Activated naive CD4-positive, alpha-beta T cell treated with anti-CD3 and anti-CD28 coated beads for 36 hours (primary cell): ENCODE measurements around the gene SAP30BP. TPM values are rescaled to one million over a fixed set of nuclear protein-coding genes. Genes with fewer than 3 reads are reported as not detected.
A peak's percentile ranks its signal among the peaks of the same experiment; 100 is the strongest.

ENCODE experiments used
- CTCF ChIA-PET: fragments of 350-600 bp; sonication (Branson Sonifier 250); formaldehyde crosslinking; loops from one replicate; lab custom pipeline; 2021; ENCODE audit warnings: antibody characterized with exemption; lab: Charles Lee
- DNase-seq: peaks from one replicate; pipeline ENCODE4 v3.0.0-alpha.2; 2020
- H3K27ac Mint-ChIP-seq: one replicate; pipeline ENCODE4 v1.8.0; 2021; ENCODE audit warnings: mild to moderate bottlenecking, mixed read lengths
- H3K27me3 Mint-ChIP-seq: one replicate; pipeline ENCODE4 v1.8.0; 2021; ENCODE audit warnings: low read depth, mixed read lengths
- H3K36me3 Mint-ChIP-seq: one replicate; pipeline ENCODE4 v1.8.0; 2021; ENCODE audit warnings: low read depth, mixed read lengths
- H3K4me1 Mint-ChIP-seq: one replicate; pipeline ENCODE4 v1.8.0; 2021; ENCODE audit warnings: low read depth, mixed read lengths
- H3K4me3 Mint-ChIP-seq: one replicate; pipeline ENCODE4 v1.8.0; 2021; ENCODE audit warnings: mild to moderate bottlenecking, moderate library complexity, mixed read lengths
- H3K9me3 Mint-ChIP-seq: one replicate; pipeline ENCODE4 v1.8.0; 2021; ENCODE audit warnings: mixed read lengths
- intact Hi-C: fragments of 100-400 bp; cut with micrococcal nuclease; formaldehyde crosslinking; loops from one replicate; pipeline ENCODE4 v1.15.1; 2023
- total RNA-seq, 2 experiments: library from RNA; stranded (reverse); gene quantifications; one replicate each; pipeline ENCODE4 v1.2.3, GENCODE V29; 2021

Gene SAP30BP
- 10 to 100 TPM; 68.3 TPM for total RNA-seq

DNA sequence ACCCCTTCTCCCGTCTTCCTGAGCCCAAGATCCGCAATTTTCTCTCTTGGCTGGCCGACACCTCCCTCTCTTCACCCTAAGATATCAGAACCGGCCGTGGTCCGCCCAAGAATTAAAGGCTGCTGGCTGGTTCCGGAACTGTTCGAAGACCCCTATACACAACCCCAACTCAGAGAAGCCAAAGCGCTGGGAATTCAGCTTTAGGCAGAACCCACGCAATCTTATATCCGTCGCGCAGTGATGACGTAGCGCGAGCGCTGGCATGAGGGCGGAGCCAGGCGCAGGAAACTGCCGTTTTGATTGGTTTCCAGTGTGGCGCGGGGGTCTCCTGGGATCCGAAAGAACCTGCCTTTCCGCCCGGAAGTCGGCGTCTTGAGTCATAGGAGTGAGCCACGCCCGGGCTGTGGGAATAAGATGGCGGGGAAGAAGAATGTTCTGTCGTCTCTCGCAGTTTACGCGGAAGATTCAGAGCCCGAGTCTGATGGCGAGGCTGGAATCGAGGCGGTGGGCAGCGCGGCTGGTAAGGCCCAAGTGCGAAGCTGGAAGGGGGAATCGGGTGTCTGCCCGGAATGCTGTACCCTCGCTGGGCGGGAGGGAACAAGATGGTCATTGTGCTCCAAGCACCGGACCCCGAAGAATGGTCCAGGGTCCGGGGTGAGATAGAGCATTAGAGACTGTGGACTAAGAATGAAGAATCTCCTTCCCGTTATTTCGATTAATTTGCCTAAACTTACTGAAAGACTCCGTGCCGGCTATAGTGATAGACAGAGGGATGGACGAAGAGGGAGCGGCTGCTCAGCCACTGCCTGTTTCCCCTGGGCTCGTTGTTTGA, at the start of gene SAP30BP, which contains the start of gene RECQL5:
Gene SAP30BP, plus strand, starts transcription at position 380 of the 832 bp plus-strand sequence. Its CDS starts 35 bp downstream, at position 415.
Gene RECQL5, minus strand, starts transcription at position 196 of the 832 bp plus-strand sequence. CDS start 597 bp downstream, outside the sequence.
- CTCF ChIA-PET: interaction anchor here (0.6 to 1.7 kb wide), 9 partner anchors 8 to 86 kb away, joined by 3 to 10 read pairs (median 4); partner anchors contain the start of gene SMIM5
- DNase-seq: peak; percentile 99
- Mint-ChIP-seq H3K27ac (no peak within 1 kb of the TSS), H3K4me1 (peaks cover 35% of the 10 kb centered on the region), H3K9me3 (no peaks in the 10 kb centered on the region), H3K36me3 (peaks cover 19% of the 10 kb centered on the region), H3K4me3 (peak within 1 kb of the TSS; percentile 64), H3K27me3 (no peaks in the 10 kb centered on the region)
- intact Hi-C loops: loop anchor here (1.0 to 10.0 kb wide), 7 partner anchors 21 to 792 kb away; partner anchors contain the start of genes FDXR, SLC25A19, TSEN54 and UNK

DNA sequence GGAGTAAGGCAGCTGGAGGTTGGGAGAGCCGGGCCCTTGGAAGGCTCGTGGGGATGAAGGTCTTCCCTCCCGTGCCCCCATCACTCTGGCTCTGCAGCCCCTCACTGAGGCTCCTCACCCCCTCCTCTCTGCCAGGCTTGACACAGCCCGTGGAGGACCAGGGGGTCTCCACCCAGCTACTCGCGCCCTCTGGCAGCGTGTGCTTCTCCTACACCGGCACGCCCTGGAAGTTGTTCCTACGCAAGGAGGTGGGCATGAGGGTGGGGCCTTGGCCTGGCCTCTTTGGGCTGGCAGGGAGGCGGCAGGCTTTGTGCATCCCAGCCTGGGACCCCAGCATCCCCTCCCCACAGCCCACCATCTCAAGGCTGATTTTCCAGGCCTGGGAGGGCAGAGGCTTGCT, 49.5 kb upstream of the SAP30BP start:
- no peaks in the 10 kb centered on the region for H3K4me1 Mint-ChIP-seq
- no peak overlapping the region for H3K4me3 Mint-ChIP-seq
- H3K27me3 Mint-ChIP-seq: no peaks in the 10 kb centered on the region
- H3K36me3 Mint-ChIP-seq: no peaks in the 10 kb centered on the region
- intact Hi-C loops: no loop called here
- H3K27ac Mint-ChIP-seq: no peak overlapping the region
- CTCF ChIA-PET: interaction anchor here (1.3 kb wide), 1 partner anchor 130 kb away, joined by 3 read pairs; no protein-coding TSS in a partner anchor
- H3K9me3 Mint-ChIP-seq: no peaks in the 10 kb centered on the region
- DNase-seq: no peak

DNA sequence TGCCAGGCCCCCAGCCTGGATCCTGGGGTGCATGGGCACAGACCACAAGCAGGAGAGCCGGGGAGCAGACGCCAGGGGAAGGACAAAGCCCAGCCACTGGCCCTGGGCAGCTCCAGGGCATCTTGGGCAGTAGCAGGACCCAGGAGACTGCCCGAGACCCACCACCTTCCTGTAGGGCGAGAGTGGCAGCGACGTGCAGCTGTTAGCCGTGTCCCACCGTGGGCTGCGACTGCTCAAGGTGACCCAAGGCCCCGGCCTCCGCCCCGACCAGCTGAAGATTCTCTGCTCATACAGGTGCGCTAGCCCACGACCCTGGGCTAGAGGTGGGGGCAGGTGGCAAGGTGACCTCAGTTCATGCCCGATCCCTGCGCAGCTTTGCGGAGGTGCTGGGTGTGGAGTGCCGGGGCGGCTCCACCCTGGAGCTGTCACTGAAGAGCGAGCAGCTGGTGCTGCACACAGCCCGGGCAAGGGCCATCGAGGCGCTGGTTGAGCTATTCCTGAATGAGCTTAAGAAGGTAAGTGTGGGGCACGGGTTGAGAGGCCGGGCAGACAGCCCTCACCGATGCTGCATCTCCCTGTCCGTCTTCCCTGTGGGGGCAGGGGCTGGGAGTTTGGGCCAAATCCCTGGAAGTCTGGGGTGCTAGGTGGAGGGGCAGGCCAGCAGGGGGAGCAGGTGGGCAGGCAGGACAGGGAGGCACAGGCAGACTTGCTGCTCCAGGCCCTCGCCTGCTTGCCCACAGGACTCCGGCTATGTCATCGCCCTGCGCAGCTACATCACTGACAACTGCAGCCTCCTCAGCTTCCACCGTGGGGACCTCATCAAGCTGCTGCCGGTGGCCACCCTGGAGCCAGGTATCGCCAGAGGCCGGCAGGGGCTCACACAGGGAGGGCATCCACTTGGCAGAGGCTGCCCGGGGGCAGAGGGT, 47.4 kb upstream of the SAP30BP start:
- CTCF ChIA-PET: interaction anchor here (1.0 to 3.3 kb wide), 5 partner anchors 14 to 130 kb away, joined by 4 to 20 read pairs (median 5); partner anchors contain the start of gene SMIM5

DNA sequence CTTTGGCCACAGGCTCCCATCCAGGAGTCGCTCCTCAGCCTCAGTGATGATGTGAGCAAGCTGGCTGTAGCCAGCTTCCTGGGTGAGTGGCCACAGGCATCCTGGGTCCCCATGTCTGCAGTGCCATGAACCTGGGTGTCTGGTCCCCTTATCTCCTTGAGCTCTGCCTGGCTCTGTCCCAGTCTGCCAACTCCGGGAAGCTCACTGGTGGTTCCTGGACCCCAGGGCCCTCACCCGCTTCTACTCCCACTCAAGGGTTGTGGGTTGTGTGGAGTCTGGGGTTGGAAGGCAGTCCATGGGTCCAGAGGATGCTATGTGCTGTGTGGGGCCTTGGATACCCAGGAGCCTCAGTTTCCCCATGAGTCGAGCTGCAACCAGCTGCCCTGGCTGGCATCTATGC, 45.6 kb upstream of the SAP30BP start:
- Mint-ChIP-seq H3K9me3 (no peaks in the 10 kb centered on the region), H3K4me3 (no peak overlapping the region), H3K36me3 (no peaks in the 10 kb centered on the region), H3K4me1 (no peaks in the 10 kb centered on the region), H3K27ac (no peak overlapping the region), H3K27me3 (no peaks in the 10 kb centered on the region)
- intact Hi-C loops: loop anchor here (10.0 kb wide), 1 partner anchor 67 kb away; no protein-coding TSS in a partner anchor
- no peak for DNase-seq
- CTCF ChIA-PET: interaction anchor here (1.3 to 3.3 kb wide), 2 partner anchors 12 to 20 kb away, joined by 5 to 20 read pairs; partner anchors contain the start of gene SMIM5

More for the DNA sequence above, 47.4 kb upstream of the SAP30BP start:
- Mint-ChIP-seq H3K27me3 (no peaks in the 10 kb centered on the region), H3K27ac (no peak overlapping the region), H3K9me3 (no peaks in the 10 kb centered on the region), H3K4me3 (no peak overlapping the region), H3K36me3 (no peaks in the 10 kb centered on the region), H3K4me1 (no peaks in the 10 kb centered on the region)
- intact Hi-C loops: loop anchor here (10.0 kb wide), 1 partner anchor 65 kb away; no protein-coding TSS in a partner anchor
- DNase-seq: peak; percentile 38

DNA sequence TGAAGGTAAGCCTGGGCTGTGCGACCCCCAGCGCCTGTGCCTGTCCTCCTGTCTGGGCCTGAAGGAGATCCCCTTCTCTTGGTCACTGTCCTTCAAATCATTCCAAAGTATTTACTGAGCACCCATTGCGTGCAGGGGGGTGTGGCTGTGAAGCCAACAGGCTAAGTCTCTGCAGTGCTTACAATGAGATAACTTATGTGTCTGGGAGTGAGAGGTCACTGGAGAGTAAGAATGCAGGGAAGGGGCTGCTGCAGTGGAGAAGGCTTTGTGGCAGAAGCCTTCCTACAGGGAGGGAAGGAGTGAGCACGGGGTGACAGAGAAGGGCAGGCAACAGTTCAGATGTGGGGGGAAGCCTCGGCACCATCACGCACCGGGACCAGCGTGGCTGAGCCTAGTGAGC, 45.1 kb upstream of the SAP30BP start:
- intact Hi-C loops: loop anchor here (10.0 kb wide), 1 partner anchor 67 kb away; no protein-coding TSS in a partner anchor
- Mint-ChIP-seq H3K9me3 (no peaks in the 10 kb centered on the region), H3K27ac (peak overlapping the region; percentile 23), H3K36me3 (no peaks in the 10 kb centered on the region), H3K27me3 (no peaks in the 10 kb centered on the region), H3K4me3 (no peak overlapping the region), H3K4me1 (no peaks in the 10 kb centered on the region)
- no peak for DNase-seq
- CTCF ChIA-PET: interaction anchor here (1.3 to 3.3 kb wide), 2 partner anchors 11 to 21 kb away, joined by 5 to 20 read pairs; partner anchors contain the start of gene SMIM5

DNA sequence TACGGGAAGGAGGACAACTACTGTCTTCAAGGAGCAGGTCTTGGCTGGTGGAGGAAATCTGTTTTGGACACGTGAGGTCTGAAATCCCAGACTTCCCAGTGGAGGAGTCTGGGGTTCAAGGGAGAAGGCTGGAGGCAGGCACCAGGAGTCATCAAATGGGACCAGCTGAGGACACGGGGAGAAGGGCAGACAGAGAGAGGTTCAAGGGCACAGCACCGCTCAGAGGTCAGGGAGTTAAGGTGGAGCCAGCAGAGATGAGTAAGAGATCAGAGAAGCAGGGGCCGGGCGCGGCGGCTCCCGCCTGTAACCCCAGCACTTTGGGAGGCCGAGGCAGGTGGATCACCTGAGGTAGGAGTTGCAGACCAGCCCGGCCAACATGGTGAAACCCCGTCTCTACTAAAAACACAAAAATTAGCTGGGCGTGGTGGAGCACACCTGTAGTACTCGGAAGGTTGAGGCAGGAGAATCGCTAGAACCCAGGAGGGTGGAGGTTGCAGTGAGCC, 44.3 kb upstream of the SAP30BP start:
- Mint-ChIP-seq H3K27me3 (no peaks in the 10 kb centered on the region), H3K4me1 (no peaks in the 10 kb centered on the region), H3K36me3 (no peaks in the 10 kb centered on the region), H3K9me3 (no peaks in the 10 kb centered on the region), H3K27ac (no peak overlapping the region), H3K4me3 (no peak overlapping the region)
- intact Hi-C loops: loop anchor here (10.0 kb wide), 1 partner anchor 68 kb away; no protein-coding TSS in a partner anchor
- CTCF ChIA-PET: interaction anchor here (1.1 to 2.5 kb wide), 3 partner anchors 10 to 127 kb away, joined by 3 to 8 read pairs (median 4); partner anchors contain the start of gene SMIM5
- DNase-seq: no peak

DNA sequence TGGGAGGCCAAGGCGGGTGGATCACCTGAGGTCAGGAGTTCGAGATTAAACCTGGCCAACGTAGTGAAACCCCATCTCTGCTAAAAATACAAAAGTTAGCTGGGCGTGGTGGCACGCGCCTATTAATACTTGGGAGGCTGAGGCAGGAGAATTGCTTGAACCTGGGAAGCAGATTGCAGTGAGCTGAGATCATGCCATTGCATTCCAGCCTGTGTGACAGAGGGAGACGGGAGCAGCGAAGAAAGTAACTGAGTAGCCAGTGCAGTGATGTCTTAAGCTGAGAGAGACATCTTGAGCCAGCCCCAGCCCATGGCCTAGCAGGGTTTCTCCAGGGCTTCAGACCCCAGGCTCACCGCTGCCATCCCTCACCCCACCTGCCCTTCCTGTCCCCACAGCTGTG, 43.8 kb upstream of the SAP30BP start:
- H3K9me3 Mint-ChIP-seq: no peaks in the 10 kb centered on the region
- no peaks in the 10 kb centered on the region for H3K36me3 Mint-ChIP-seq
- intact Hi-C loops: loop anchor here (10.0 kb wide), 1 partner anchor 69 kb away; no protein-coding TSS in a partner anchor
- DNase-seq: no peak
- H3K4me1 Mint-ChIP-seq: no peaks in the 10 kb centered on the region
- H3K27me3 Mint-ChIP-seq: no peaks in the 10 kb centered on the region
- H3K27ac Mint-ChIP-seq: no peak overlapping the region
- no peak overlapping the region for H3K4me3 Mint-ChIP-seq
- CTCF ChIA-PET: interaction anchor here (1.1 to 2.5 kb wide), 3 partner anchors 10 to 127 kb away, joined by 3 to 8 read pairs (median 4); partner anchors contain the start of gene SMIM5

DNA sequence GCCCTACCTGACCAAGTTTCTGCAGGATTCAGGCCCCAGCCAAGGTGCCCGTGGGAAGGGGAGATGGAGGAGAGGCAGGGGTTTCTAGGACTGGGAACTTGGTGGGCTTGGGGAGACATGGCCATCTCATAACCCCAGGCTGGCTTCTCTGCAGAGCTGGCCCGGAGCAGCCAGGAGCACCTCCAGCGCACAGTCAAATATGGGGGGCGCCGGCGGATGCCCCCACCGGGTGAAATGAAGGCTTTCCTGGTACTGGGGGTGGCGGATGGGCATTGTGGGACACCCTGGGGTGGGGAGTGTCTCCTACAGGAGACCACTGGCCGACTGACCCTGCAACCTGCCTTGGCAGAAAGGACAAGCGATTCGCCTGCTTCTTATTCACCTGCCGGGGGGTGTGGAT, 43.1 kb upstream of the SAP30BP start:
- Mint-ChIP-seq H3K4me3 (no peak overlapping the region), H3K27ac (no peak overlapping the region), H3K4me1 (no peaks in the 10 kb centered on the region), H3K36me3 (no peaks in the 10 kb centered on the region), H3K9me3 (no peaks in the 10 kb centered on the region), H3K27me3 (no peaks in the 10 kb centered on the region)
- DNase-seq: no peak
- intact Hi-C loops: loop anchor here (10.0 kb wide), 1 partner anchor 69 kb away; no protein-coding TSS in a partner anchor
- CTCF ChIA-PET: interaction anchor here (1.1 to 2.5 kb wide), 2 partner anchors 9 to 124 kb away, joined by 3 to 8 read pairs; partner anchors contain the start of gene SMIM5

DNA sequence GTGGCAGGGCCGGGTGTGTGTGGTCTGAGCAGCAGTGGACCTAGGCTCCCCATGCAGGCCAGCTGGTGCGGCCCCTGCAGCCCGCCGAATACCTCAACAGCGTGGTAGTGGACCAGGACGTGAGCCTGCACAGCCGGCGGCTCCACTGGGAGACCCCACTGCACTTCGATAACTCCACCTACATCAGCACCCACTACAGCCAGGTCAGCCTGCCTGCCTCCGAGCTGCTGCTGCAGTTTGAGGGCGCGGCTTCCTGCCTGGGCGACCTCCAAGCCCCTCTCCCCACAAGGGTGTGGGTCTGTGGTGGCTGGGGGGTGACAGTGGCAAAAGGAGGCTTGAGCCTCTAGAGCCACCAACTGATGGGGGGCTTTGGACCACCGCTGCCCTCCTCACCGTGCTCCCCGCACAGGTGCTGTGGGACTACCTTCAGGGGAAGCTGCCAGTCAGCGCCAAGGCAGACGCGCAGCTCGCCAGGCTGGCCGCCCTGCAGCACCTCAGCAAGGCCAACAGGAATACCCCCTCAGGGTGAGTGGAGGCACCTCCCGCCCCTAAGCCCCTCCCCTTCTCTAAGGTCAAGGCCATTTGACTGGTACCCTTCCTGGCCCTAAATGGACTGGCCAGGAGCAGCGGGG, 42.3 kb upstream of the SAP30BP start:
- intact Hi-C loops: loop anchor here (10.0 kb wide), 1 partner anchor 70 kb away; no protein-coding TSS in a partner anchor
- Mint-ChIP-seq H3K4me3 (no peak overlapping the region), H3K36me3 (no peaks in the 10 kb centered on the region), H3K27me3 (no peaks in the 10 kb centered on the region), H3K27ac (no peak overlapping the region), H3K4me1 (no peaks in the 10 kb centered on the region), H3K9me3 (no peaks in the 10 kb centered on the region)
- CTCF ChIA-PET: interaction anchor here (0.7 to 2.5 kb wide), 3 partner anchors 8 to 19 kb away, joined by 3 to 8 read pairs (median 5); partner anchors contain the start of gene SMIM5
- DNase-seq: no peak

DNA sequence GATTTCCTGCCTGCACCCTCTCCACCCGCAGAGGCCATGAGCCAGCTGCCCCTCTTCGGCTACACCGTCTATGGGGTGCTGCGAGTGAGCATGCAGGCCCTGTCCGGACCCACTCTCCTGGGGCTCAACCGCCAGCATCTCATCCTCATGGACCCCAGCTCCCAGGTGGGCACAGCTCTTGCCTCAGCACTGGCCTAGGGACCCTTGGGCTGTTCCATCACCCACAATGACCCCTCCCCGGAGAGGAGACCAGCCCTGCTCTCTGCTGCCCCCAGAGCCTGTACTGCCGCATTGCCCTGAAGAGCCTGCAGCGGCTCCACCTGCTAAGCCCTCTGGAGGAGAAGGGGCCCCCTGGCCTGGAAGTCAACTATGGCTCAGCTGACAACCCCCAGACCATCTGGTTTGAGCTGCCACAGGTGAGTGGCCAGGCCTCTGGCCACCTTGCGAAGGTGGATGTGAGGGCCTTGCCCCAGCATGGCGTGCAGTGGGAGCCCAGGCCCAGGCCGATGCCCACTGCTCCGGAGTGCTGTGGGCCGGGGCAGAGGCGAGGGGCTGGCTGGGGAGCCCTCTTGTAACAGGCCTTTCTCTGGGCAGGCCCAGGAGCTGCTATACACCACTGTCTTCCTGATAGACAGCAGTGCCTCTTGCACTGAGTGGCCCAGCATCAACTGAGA, 41.2 kb upstream of the SAP30BP start:
- no peaks in the 10 kb centered on the region for H3K4me1 Mint-ChIP-seq
- CTCF ChIA-PET: interaction anchor here (0.7 to 1.8 kb wide), 4 partner anchors 14 to 123 kb away, joined by 3 to 6 read pairs (median 4); no protein-coding TSS in a partner anchor
- no peaks in the 10 kb centered on the region for H3K36me3 Mint-ChIP-seq
- H3K4me3 Mint-ChIP-seq: no peak overlapping the region
- H3K27me3 Mint-ChIP-seq: no peaks in the 10 kb centered on the region
- H3K9me3 Mint-ChIP-seq: no peaks in the 10 kb centered on the region
- H3K27ac Mint-ChIP-seq: no peak overlapping the region
- intact Hi-C loops: loop anchor here (10.0 kb wide), 1 partner anchor 71 kb away; no protein-coding TSS in a partner anchor
- peak; percentile 25 for DNase-seq
